Ascending aorta (tissue), 2 donors: ENCODE data around the gene SYNGR3. TPM values are rescaled to one million over a fixed set of nuclear protein-coding genes. Genes with fewer than 3 reads are reported as not detected.
"Not testable (repeated sequence)": the region's sequence is repeated elsewhere in the genome, so short reads cannot be mapped to it uniquely, and the experiment has no call there.

Experiments
- DNase-seq, 2 donors: peaks; one replicate each; pipeline ENCODE4 v3.0.0-alpha.2; 2019; ENCODE audit warnings: low spot score in 2 of 2
- H3K27ac ChIP-seq, 2 donors: fragments of 200-600 bp; sonication (generic); one replicate each; pipeline ENCODE4 v1.5.1; 2016 to 2017; ENCODE audit warnings: mild to moderate bottlenecking in 1 of 2
- H3K27me3 ChIP-seq: fragments of 200-600 bp; sonication (generic); one replicate; pipeline ENCODE4 v1.5.1; 2017
- H3K36me3 ChIP-seq, 2 donors: fragments of 200-600 bp; sonication (generic); one replicate each; pipeline ENCODE4 v1.5.1; 2016
- H3K4me1 ChIP-seq, 2 donors: fragments of 200-600 bp; sonication (generic); one replicate each; pipeline ENCODE4 v1.5.1; 2016 to 2017; ENCODE audit warnings: mild to moderate bottlenecking in 1 of 2
- H3K4me3 ChIP-seq, 2 donors: fragments of 200-600 bp; sonication (generic); one replicate each; pipeline ENCODE4 v1.5.1; 2016 to 2017; ENCODE audit warnings: mild to moderate bottlenecking in 1 of 2
- H3K9me3 ChIP-seq, 2 donors: fragments of 200-600 bp; sonication (generic); one replicate each; pipeline ENCODE4 v1.5.1; 2016
- intact Hi-C: fragments of 100-400 bp; cut with DNase I; formaldehyde crosslinking; loops from one replicate; pipeline ENCODE4 v1.15.1; 2023
- total RNA-seq: library from RNA; depleted of rRNA; stranded (reverse); fragments of >200 nt; gene quantifications from one replicate; pipeline ENCODE4 v1.1.0, GENCODE V29; 2016
- TF ChIP-seq, protein P1 (sequence below), 3 experiments: fragments of 200-600 bp in 2 of 3; fragments of 450-650 bp in 1 of 3; sonication (generic) in 2 of 3; IDR thresholded peaks; one replicate each; pipeline ENCODE4 v1.5.1; 2016 to 2019; ENCODE audit warnings: antibody characterized with exemption in 3 of 3, mild to moderate bottlenecking in 1 of 3, moderate library complexity in 1 of 3

Gene SYNGR3
- total RNA-seq, 1 donor from 2014 or later = 0.32 TPM

DNA sequence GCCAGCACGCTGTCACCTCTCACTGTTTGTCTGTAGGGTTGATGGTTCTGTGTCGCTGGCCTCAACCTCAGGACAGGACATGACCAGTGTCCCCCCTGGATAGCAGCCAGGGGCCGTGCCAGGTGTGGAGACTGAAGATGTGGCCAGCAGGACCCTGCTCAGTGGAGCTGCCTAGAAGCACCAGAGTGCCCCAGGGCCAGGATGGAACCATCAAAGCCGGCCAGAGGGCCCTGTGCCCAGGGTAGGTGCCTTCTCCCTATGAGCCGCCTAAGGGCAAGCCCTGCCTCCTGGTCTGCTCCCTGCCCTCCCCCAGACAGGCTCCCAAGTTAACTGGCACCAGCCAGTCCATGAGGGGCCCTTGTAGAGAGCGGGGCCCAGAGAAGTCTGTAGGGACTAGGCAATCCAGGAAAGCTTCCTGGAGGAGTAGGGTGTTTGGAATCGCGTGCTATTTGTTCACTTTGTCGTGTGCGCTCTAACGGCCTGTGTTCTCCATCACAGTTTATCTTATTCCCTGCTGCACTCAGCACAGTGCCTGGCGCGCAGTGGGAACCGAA lies 31.0 kb upstream of the SYNGR3 start:
- Histone ChIP-seq H3K9me3 (no peaks in the 10 kb centered on the region), H3K36me3 (peaks cover 24 to 26% of the 10 kb centered on the region in 2 donors), H3K4me1 (peaks cover 3 to 16% of the 10 kb centered on the region in 2 donors), H3K27me3 (no peaks in the 10 kb centered on the region), H3K4me3 (peak overlapping the region; percentile 86 to 90), H3K27ac (peak overlapping the region; percentile 74 to 80)
- DNase-seq = no peak
- intact Hi-C loops = loop anchor here (1.0 to 2.0 kb wide), 2 partner anchors 16 to 197 kb away; partner anchors contain the start of genes MSRB1 and TRAF7
- TF ChIP-seq, protein P1, sequence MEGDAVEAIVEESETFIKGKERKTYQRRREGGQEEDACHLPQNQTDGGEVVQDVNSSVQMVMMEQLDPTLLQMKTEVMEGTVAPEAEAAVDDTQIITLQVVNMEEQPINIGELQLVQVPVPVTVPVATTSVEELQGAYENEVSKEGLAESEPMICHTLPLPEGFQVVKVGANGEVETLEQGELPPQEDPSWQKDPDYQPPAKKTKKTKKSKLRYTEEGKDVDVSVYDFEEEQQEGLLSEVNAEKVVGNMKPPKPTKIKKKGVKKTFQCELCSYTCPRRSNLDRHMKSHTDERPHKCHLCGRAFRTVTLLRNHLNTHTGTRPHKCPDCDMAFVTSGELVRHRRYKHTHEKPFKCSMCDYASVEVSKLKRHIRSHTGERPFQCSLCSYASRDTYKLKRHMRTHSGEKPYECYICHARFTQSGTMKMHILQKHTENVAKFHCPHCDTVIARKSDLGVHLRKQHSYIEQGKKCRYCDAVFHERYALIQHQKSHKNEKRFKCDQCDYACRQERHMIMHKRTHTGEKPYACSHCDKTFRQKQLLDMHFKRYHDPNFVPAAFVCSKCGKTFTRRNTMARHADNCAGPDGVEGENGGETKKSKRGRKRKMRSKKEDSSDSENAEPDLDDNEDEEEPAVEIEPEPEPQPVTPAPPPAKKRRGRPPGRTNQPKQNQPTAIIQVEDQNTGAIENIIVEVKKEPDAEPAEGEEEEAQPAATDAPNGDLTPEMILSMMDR (IDR thresholded peaks at IDR 0.05) = no peak

- TF ChIP-seq, protein P1 (IDR thresholded peaks at IDR 0.05) = peak; percentile 50 to 78 (median 57)
- Histone ChIP-seq H3K27ac (peak within 1 kb of the TSS; percentile 74 to 80), H3K4me3 (peak within 1 kb of the TSS; percentile 86 to 90), H3K4me1 (peaks cover 3 to 20% of the 10 kb centered on the region in 2 donors), H3K9me3 (no peaks in the 10 kb centered on the region), H3K27me3 (no peaks in the 10 kb centered on the region), H3K36me3 (peaks cover 24 to 29% of the 10 kb centered on the region in 2 donors)
- intact Hi-C loops = loop anchor here (1.0 to 10.0 kb wide), 3 partner anchors 17 to 555 kb away; partner anchors contain the start of genes ATP6V0C, MSRB1 and TRAF7
- DNase-seq = peak; percentile 52 to 94
Observed at GRCh38 chr16:1959269-1960039, 30.3 kb upstream of the SYNGR3 start, which contains the start of gene NDUFB10. TSS of gene NDUFB10 (plus strand) at chr16:1959538. CDS start at chr16:1959625, 87 bp downstream.

- peaks cover 3 to 26% of the 10 kb centered on the region in 2 donors for H3K4me1 ChIP-seq
Observed at GRCh38 chr16:1960665-1961630, 28.8 kb upstream of the SYNGR3 start.

GRCh38 chr16:1961651-1962067 lies 28.1 kb upstream of the SYNGR3 start:
- DNase-seq = no peak
- H3K27ac ChIP-seq = no peak overlapping the region
- intact Hi-C loops = loop anchor here (10.0 kb wide), 1 partner anchor 553 kb away; the partner anchor contains the start of gene ATP6V0C
- H3K36me3 ChIP-seq = peaks cover 24 to 29% of the 10 kb centered on the region in 2 donors
- peaks cover 3 to 26% of the 10 kb centered on the region in 2 donors for H3K4me1 ChIP-seq
- H3K27me3 ChIP-seq = no peaks in the 10 kb centered on the region
- TF ChIP-seq, protein P1 (IDR thresholded peaks at IDR 0.05) = no peak
- no peaks in the 10 kb centered on the region for H3K9me3 ChIP-seq
- H3K4me3 ChIP-seq = no peak overlapping the region

More at GRCh38 chr16:1960665-1961630, 28.8 kb upstream of the SYNGR3 start:
- no peaks in the 10 kb centered on the region for H3K27me3 ChIP-seq
- intact Hi-C loops = loop anchor here (10.0 kb wide), 1 partner anchor 554 kb away; the partner anchor contains the start of gene ATP6V0C
- TF ChIP-seq, protein P1 (IDR thresholded peaks at IDR 0.05) = no peak
- H3K9me3 ChIP-seq = no peaks in the 10 kb centered on the region
- no peak for DNase-seq
- peak overlapping the region; percentile 86 to 90 for H3K4me3 ChIP-seq
- peaks cover 24 to 29% of the 10 kb centered on the region in 2 donors for H3K36me3 ChIP-seq
- H3K27ac ChIP-seq = no peak overlapping the region

DNA sequence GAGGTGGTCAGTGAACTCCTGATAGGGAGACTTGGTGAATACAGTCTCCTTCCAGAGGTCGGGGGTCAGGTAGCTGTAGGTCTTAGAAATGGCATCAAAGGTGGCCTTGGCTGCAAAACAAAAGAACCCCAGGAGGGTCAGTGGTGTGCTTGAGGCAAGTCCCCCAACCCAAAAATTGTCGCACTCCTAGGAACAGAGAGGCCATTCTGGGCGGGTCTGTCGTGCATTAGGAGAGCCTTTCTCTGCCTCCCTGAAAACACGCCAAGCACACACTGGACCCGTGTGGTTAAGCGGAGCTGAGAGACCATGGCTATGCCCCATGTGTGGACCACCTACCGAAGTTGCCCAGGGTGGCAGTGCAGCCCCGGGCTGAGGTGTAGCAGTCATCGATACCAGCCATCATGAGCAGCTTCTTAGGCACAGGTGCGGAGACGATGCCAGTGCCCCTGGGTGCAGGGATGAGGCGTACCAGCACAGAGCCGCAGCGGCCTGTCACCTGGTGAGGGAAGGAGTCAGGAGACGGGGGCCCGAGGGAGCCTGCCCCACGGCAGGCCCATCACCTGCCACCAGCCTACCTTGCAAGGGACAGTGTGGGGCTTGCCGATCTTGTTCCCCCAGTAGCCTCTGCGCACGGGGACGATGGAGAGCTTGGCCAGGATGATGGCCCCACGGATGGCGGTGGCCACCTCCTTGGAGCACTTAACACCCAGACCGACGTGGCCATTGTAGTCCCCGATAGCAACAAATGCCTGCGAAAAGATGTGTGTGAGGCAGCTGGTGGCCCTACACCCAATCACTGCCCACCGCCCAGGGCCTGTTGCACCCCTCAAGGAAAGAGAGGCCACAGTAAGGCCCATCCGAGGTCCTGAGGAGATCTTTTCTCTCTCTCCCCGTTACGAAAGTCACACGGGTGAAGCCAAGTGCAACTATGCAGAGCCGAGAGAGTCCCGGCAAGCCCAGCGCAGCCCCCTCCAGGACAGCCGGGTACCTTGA lies 27.3 kb upstream of the SYNGR3 start:
- intact Hi-C loops = loop anchor here (10.0 kb wide), 1 partner anchor 552 kb away; the partner anchor contains the start of gene ATP6V0C
- H3K27ac ChIP-seq, H3K27me3 ChIP-seq, H3K9me3 ChIP-seq, H3K4me3 ChIP-seq, DNase-seq: not testable (repeated sequence)
- Histone ChIP-seq H3K36me3 (peaks cover 24 to 29% of the 10 kb centered on the region in 2 donors), H3K4me1 (peaks cover 3 to 26% of the 10 kb centered on the region in 2 donors)
